ENCODE measurements around the gene ISCA2. TPM values are rescaled to one million over a fixed set of nuclear protein-coding genes. Genes with fewer than 3 reads are reported as not detected.

The ISCA2 gene
- total and polyA plus RNA-seq, 9 of the 15 experiments (the other 6 are each of a cell fraction or from before 2014, with no cell fraction given), result 5.0 to 36.7 (median 18.1) TPM

GRCh38 chr14:74504412-74504811 is 10.8 kb downstream of the ISCA2 start (continued):
- TF ChIP-seq THAP12 (CRISPR knock-in tag; IDR thresholded peaks at IDR 0.05), result no peak

- Histone ChIP-seq H3K4me1 (replicated peaks in 1 of 2; ENCODE audit: control insufficient read depth in 2 of 2, insufficient read depth in 2 of 2, low read length in 2 of 2) (peaks cover 0 to 7% of the 10 kb centered on the region in 2 experiments; a peak in 1 of 5 replicates), H3K9me3 (replicated peaks; ENCODE audit: control insufficient read depth, insufficient read depth, low read depth, low read length) (no peaks in the 10 kb centered on the region), H3K9me1 (ENCODE audit: control insufficient read depth, insufficient read depth, low read length) (no peaks in the 10 kb centered on the region), H3K27me3 (ENCODE audit: control insufficient read depth in 2 of 2, insufficient read depth in 2 of 2, low read length in 2 of 2) (peaks cover 0 to 40% of the 10 kb centered on the region in 2 experiments; a peak in 2 of 5 replicates), H3K27ac (ENCODE audit: extremely low read depth, low read depth, low read length) (no peak overlapping the region), H4K20me1 (replicated peaks; ENCODE audit: control insufficient read depth, insufficient read depth, low read length) (no peaks in the 10 kb centered on the region; the same call in 1 of the 2 replicates), H2AFZ (ENCODE audit: low read depth, low read length) (no peak overlapping the region), H3K9ac (ENCODE audit: insufficient read depth in 1 of 2, low read depth in 2 of 2, low read length in 2 of 2) (no peak overlapping the region), H3K79me2 (ENCODE audit: control insufficient read depth, insufficient read depth, low read length) (no peaks in the 10 kb centered on the region), H3K36me3 (ENCODE audit: control insufficient read depth, insufficient read depth, low read length) (no peaks in the 10 kb centered on the region), H3K4me3 (no peak overlapping the region), H3K4me2 (ENCODE audit: insufficient read depth, low read length) (no peak overlapping the region)
- in situ Hi-C loops (cut with MboI), result no loop called here
- intact Hi-C loops (cut with micrococcal nuclease), result loop anchor here (5.0 kb wide), 1 partner anchor 297 kb away; no protein-coding TSS in a partner anchor
- ChIA-PET CTCF (ENCODE audit: low intra/inter-chr PET ratio) (no interaction called here), POLR2A (no interaction called here)
- BruUV-seq (replicated peaks), result no TSS peak
- FAIRE-seq, result no peak
- no peak for ATAC-seq
- no peak for TF ChIP-seq KHSRP (IDR thresholded peaks at IDR 0.05)
- TF ChIP-seq HMGXB4 (CRISPR knock-in tag; IDR thresholded peaks at IDR 0.05), result no peak
- TF ChIP-seq DIDO1 (tag; IDR thresholded peaks at IDR 0.05; ENCODE audit: low read depth), result no peak
- no peak for TF ChIP-seq PRMT5 (CRISPR knock-in tag; IDR thresholded peaks at IDR 0.05)
- TF ChIP-seq SETDB1 (IDR thresholded peaks at IDR 0.05; ENCODE audit: low read length), result no peak
- TF ChIP-seq E2F5 (CRISPR knock-in tag; IDR thresholded peaks at IDR 0.05), result no peak
- no peak for TF ChIP-seq IRF2 (CRISPR knock-in tag; IDR thresholded peaks at IDR 0.05)
- no peak for TF ChIP-seq HMG20A (CRISPR knock-in tag; conservative IDR thresholded peaks at IDR 0.05)
- TF ChIP-seq BACH1 (tag; IDR thresholded peaks at IDR 0.05), result no peak
- WGBS (ENCODE audit: insufficient coverage, low coverage, missing lambda C conversion rate), result 1% methylated on average over 10 of the region's 20 CpGs
- DNase-seq (ENCODE audit: extremely low read depth in 1 of 4, low spot score in 3 of 4), result no peak
Observed at GRCh38 chr14:74504874-74505720, 11.5 kb downstream of the ISCA2 start.

Measured in K562 (cell line).